ENCODE data around the gene MRPL42. TPM values are rescaled to one million over a fixed set of nuclear protein-coding genes. Genes with fewer than 3 reads are reported as not detected.
A peak's percentile ranks its signal among the peaks of the same experiment; 100 is the strongest.
"Not testable (repeated sequence)": the region's sequence is repeated elsewhere in the genome, so short reads cannot be mapped to it uniquely, and the experiment has no call there.

MRPL42 gene
- total RNA-seq, 1 experiment from 2014 or later, result 119 TPM

DNA sequence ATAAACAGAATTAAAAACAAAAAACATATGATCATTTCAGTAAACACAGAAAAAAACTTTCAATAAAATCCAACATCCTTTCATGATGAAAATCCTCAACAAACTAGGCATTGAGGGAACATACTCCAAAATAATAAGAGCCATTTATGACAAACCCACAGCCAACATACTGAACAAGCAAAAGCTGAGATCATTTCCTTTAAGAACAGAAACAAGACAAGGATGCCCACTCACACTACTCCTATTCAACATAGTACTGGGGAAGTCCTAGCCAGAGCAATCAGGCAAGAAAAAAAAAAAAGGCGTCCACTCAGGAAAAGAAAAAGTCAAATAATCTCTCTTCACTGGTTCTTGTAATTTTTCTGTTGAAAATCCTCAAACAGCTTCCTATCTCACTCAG lies 30.1 kb downstream of the MRPL42 start:
- Histone ChIP-seq H4K20me1 (ENCODE audit: low read length) (no peaks in the 10 kb centered on the region), H3K79me2 (ENCODE audit: low read length) (no peaks in the 10 kb centered on the region), H3K4me2 (ENCODE audit: low read length) (no peak overlapping the region), H3K4me3 (ENCODE audit: low read length) (no peak overlapping the region), H3K4me1 (ENCODE audit: insufficient read depth, low read length) (no peaks in the 10 kb centered on the region), H3K36me3 (ENCODE audit: low read depth, low read length) (peaks cover 14% of the 10 kb centered on the region), H3K9me3 (ENCODE audit: low read length) (no peaks in the 10 kb centered on the region), H3K27ac (ENCODE audit: low read length) (no peak overlapping the region), H3K27me3 (ENCODE audit: low read length) (no peaks in the 10 kb centered on the region), H3F3A (ENCODE audit: low read length, unreplicated experiment) (peaks cover 7% of the 10 kb centered on the region), H2AFZ (ENCODE audit: low read length) (no peak overlapping the region), H3K9ac (ENCODE audit: low read length) (no peak overlapping the region), H3K9me2 (replicated peaks; ENCODE audit: low read length) (no peaks in the 10 kb centered on the region)
- POLR2A ChIA-PET (ENCODE audit: unreplicated experiment), result no interaction called here
- CTCF ChIA-PET, result no interaction called here
- no TSS peak for BruUV-seq (replicated peaks)
- ATAC-seq (peak; percentile 46; the same call in 1 of the 2 replicates), DNase-seq (no peak)
- intact Hi-C loops (cut with micrococcal nuclease), result no loop called here
- TF ChIP-seq EZH2 (IDR thresholded peaks at IDR 0.05; ENCODE audit: low read length, unreplicated experiment) (no peak), EZH2phosphoT487 (IDR thresholded peaks at IDR 0.05; ENCODE audit: borderline replicate concordance, low read length) (no peak)
- TF ChIP-seq, protein P1, sequence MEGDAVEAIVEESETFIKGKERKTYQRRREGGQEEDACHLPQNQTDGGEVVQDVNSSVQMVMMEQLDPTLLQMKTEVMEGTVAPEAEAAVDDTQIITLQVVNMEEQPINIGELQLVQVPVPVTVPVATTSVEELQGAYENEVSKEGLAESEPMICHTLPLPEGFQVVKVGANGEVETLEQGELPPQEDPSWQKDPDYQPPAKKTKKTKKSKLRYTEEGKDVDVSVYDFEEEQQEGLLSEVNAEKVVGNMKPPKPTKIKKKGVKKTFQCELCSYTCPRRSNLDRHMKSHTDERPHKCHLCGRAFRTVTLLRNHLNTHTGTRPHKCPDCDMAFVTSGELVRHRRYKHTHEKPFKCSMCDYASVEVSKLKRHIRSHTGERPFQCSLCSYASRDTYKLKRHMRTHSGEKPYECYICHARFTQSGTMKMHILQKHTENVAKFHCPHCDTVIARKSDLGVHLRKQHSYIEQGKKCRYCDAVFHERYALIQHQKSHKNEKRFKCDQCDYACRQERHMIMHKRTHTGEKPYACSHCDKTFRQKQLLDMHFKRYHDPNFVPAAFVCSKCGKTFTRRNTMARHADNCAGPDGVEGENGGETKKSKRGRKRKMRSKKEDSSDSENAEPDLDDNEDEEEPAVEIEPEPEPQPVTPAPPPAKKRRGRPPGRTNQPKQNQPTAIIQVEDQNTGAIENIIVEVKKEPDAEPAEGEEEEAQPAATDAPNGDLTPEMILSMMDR (conservative IDR thresholded peaks at IDR 0.05; ENCODE audit: low read depth, low read length), result no peak

DNA sequence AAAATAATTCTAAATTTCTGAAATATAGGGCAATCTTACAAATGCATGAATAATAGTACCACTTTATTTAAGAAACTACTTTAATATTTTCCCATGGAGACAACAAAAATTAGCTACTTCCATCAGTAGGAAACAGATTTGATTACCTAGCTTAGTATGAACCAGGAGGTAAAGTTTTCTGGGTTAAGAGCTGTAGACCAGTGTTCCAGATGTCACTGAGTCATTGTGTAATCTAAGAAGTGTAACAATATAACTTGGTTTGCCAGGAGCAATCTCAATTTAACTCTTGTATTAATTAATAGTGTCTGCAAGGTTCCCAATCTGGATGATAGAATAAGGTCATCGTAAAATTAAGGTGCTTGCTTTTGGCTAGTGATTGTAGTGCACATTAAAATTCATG lies 31.5 kb downstream of the MRPL42 start:
- CTCF ChIA-PET; H3K9me3 ChIP-seq (ENCODE audit: low read length); H3K4me2 ChIP-seq (ENCODE audit: low read length); H4K20me1 ChIP-seq (ENCODE audit: low read length); H3K9me2 ChIP-seq (replicated peaks; ENCODE audit: low read length); H2AFZ ChIP-seq (ENCODE audit: low read length); H3F3A ChIP-seq (ENCODE audit: low read length, unreplicated experiment); H3K79me2 ChIP-seq (ENCODE audit: low read length); H3K27me3 ChIP-seq (ENCODE audit: low read length); POLR2A ChIA-PET (ENCODE audit: unreplicated experiment); H3K27ac ChIP-seq (ENCODE audit: low read length); DNase-seq; intact Hi-C loops (cut with micrococcal nuclease); H3K4me1 ChIP-seq (ENCODE audit: insufficient read depth, low read length); BruUV-seq (replicated peaks); H3K9ac ChIP-seq (ENCODE audit: low read length); H3K4me3 ChIP-seq (ENCODE audit: low read length): not testable (repeated sequence)
- peak; percentile 53; the same call in 1 of the 2 replicates for ATAC-seq
- peaks cover 14% of the 10 kb centered on the region for H3K36me3 ChIP-seq (ENCODE audit: low read depth, low read length)

DNA sequence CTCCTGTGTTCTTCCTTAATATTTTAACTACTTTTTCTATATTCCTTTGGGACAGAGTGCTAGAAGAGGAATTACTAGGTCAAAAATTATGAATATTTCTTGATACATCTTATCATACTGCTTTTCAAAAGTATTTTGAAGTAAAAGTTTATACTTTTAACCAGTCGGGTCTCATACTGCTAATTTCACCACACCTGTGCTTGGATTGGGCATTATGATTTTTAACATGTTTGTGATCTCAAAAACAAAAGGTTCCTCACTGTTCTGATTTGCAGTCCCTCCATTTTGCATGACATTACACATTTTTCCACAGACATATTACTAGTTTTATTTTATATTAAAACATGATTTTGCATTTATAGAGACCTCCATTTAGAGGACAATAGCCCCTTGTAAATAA lies 32.9 kb downstream of the MRPL42 start:
- Histone ChIP-seq H3K9me2 (replicated peaks; ENCODE audit: low read length) (no peaks in the 10 kb centered on the region), H3K4me3 (ENCODE audit: low read length) (no peak overlapping the region), H3K79me2 (ENCODE audit: low read length) (no peaks in the 10 kb centered on the region), H3F3A (ENCODE audit: low read length, unreplicated experiment) (peaks cover 7% of the 10 kb centered on the region), H3K9me3 (ENCODE audit: low read length) (no peaks in the 10 kb centered on the region), H2AFZ (ENCODE audit: low read length) (no peak overlapping the region), H3K4me2 (ENCODE audit: low read length) (no peak overlapping the region), H3K9ac (ENCODE audit: low read length) (no peak overlapping the region), H3K36me3 (ENCODE audit: low read depth, low read length) (peaks cover 12% of the 10 kb centered on the region; the same call in 1 of the 2 replicates), H4K20me1 (ENCODE audit: low read length) (no peaks in the 10 kb centered on the region), H3K27ac (ENCODE audit: low read length) (no peak overlapping the region), H3K27me3 (ENCODE audit: low read length) (no peaks in the 10 kb centered on the region), H3K4me1 (ENCODE audit: insufficient read depth, low read length) (no peaks in the 10 kb centered on the region)
- CTCF ChIA-PET, result no interaction called here
- POLR2A ChIA-PET (ENCODE audit: unreplicated experiment), result no interaction called here
- TF ChIP-seq EZH2 (IDR thresholded peaks at IDR 0.05; ENCODE audit: low read length, unreplicated experiment) (no peak), EZH2phosphoT487 (IDR thresholded peaks at IDR 0.05; ENCODE audit: borderline replicate concordance, low read length) (no peak)
- TF ChIP-seq, protein P1 (conservative IDR thresholded peaks at IDR 0.05; ENCODE audit: low read depth, low read length), result no peak
- ATAC-seq (no peak), DNase-seq (no peak)
- no TSS peak for BruUV-seq (replicated peaks)
- intact Hi-C loops (cut with micrococcal nuclease), result loop anchor here (10.0 kb wide), 1 partner anchor 475 kb away; no protein-coding TSS in a partner anchor

Measured in PC-3 (cell line).